Glutamatergic neuron (in vitro differentiated cells): ENCODE measurements around the gene TMPRSS6. TPM values are rescaled to one million over a fixed set of nuclear protein-coding genes. Genes with fewer than 3 reads are reported as not detected.

Experiments
- DNase-seq: peaks from one replicate; pipeline ENCODE4 v3.0.0; 2022
- H3K27ac Mint-ChIP-seq: one replicate; pipeline ENCODE4 v1.8.0; 2020; ENCODE audit warnings: mild to moderate bottlenecking, mixed read lengths, inconsistent platforms; ENCODE audit not compliant: unreplicated experiment
- H3K27me3 Mint-ChIP-seq: one replicate; pipeline ENCODE4 v1.8.0; 2020; ENCODE audit warnings: mild to moderate bottlenecking, moderate library complexity, mixed read lengths, inconsistent platforms; ENCODE audit not compliant: unreplicated experiment
- H3K36me3 Mint-ChIP-seq: one replicate; pipeline ENCODE4 v1.8.0; 2020; ENCODE audit warnings: mild to moderate bottlenecking, mixed read lengths, inconsistent platforms; ENCODE audit not compliant: unreplicated experiment
- H3K4me1 Mint-ChIP-seq: one replicate; pipeline ENCODE4 v1.8.0; 2020; ENCODE audit warnings: mild to moderate bottlenecking, low read depth, mixed read lengths, inconsistent platforms; ENCODE audit not compliant: unreplicated experiment
- H3K4me3 Mint-ChIP-seq: one replicate; pipeline ENCODE4 v1.8.0; 2020; ENCODE audit warnings: mild to moderate bottlenecking, mixed read lengths, inconsistent platforms; ENCODE audit not compliant: unreplicated experiment
- H3K9me3 Mint-ChIP-seq: one replicate; pipeline ENCODE4 v1.8.0; 2020; ENCODE audit warnings: mild to moderate bottlenecking, moderate library complexity, mixed read lengths, inconsistent platforms; ENCODE audit not compliant: unreplicated experiment
- CTCF ChIP-seq: fragments of 200-600 bp; sonication (generic); IDR thresholded peaks from one replicate; pipeline ENCODE4 v1.5.0; 2021; ENCODE audit not compliant: partially characterized antibody, unreplicated experiment
- total RNA-seq: library from RNA; stranded (reverse); fragmentation: NEBNext Ultra II Directional; extraction: Animal tissue kit (Norgen Biotek cat#: 25700); gene quantifications from one replicate; pipeline ENCODE4 v1.2.1, GENCODE V29; 2021; ENCODE audit not compliant: unreplicated experiment

The TMPRSS6 gene
- total RNA-seq, 1 donor from 2014 or later: 0.12 TPM

GRCh38 chr22:37019309-37020191 lies 90.0 kb downstream of the TMPRSS6 start, which contains the start of the genes MPST and TST:
Gene MPST, plus strand, starts transcription at chr22:37019742. Its CDS starts 95 bp downstream, at chr22:37019837.
Gene TST, minus strand, starts transcription at chr22:37019447. Its CDS starts 715 bp downstream, at chr22:37018732.
- Mint-ChIP-seq H3K27ac (peak within 1 kb of the TSS; percentile 94), H3K4me1 (peaks cover 9% of the 10 kb centered on the region), H3K27me3 (no peaks in the 10 kb centered on the region), H3K36me3 (no peaks in the 10 kb centered on the region), H3K9me3 (peaks cover 5% of the 10 kb centered on the region), H3K4me3 (peak within 1 kb of the TSS; percentile 92)
- DNase-seq: peak; percentile 78
- TF ChIP-seq CTCF: no peak

DNA sequence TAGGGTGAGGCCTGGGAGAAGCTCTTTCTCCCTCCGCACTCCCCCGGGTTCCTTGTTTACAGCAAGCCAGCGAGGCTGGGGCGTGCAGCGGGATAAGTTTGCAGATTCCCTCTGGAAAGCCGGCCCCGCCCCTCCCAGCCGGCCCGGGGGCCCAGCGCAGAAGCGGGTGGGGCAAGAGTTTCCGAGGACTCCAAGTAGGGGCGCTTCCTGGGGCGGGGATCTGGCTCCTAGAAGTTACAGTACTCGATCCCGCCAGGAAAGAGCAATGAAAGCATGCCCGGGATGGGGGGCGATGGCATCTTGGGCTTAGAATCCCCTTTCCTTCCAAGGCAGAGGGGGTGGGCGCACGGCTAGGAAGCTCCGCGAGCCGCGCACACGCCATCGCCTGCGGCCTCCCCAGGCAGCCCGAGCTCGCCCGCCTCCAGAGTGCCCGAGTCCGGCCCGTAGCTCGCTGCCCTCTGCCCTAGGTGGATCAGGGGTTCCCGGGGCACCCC lies 90.7 kb downstream of the TMPRSS6 start:
- DNase-seq: peak; percentile 49
- Mint-ChIP-seq H3K27me3 (peaks cover 2% of the 10 kb centered on the region), H3K27ac (peak overlapping the region; percentile 73), H3K4me3 (peak overlapping the region; percentile 91), H3K4me1 (peaks cover 9% of the 10 kb centered on the region), H3K36me3 (no peaks in the 10 kb centered on the region), H3K9me3 (peaks cover 5% of the 10 kb centered on the region)
- no peak for TF ChIP-seq CTCF

- peaks cover 6% of the 10 kb centered on the region for H3K9me3 Mint-ChIP-seq
- DNase-seq: no peak
- no peaks in the 10 kb centered on the region for H3K36me3 Mint-ChIP-seq
- peaks cover 2% of the 10 kb centered on the region for H3K27me3 Mint-ChIP-seq
- peak overlapping the region; percentile 91 for H3K4me3 Mint-ChIP-seq
- TF ChIP-seq CTCF: no peak
- H3K27ac Mint-ChIP-seq: peak overlapping the region; percentile 73
- peaks cover 9% of the 10 kb centered on the region for H3K4me1 Mint-ChIP-seq
These were observed 91.3 kb downstream of the TMPRSS6 start for GRCh38 chr22:37018086-37018814.

- Mint-ChIP-seq H3K36me3 (no peaks in the 10 kb centered on the region), H3K4me1 (peaks cover 9% of the 10 kb centered on the region), H3K9me3 (peaks cover 6% of the 10 kb centered on the region), H3K27me3 (peaks cover 2% of the 10 kb centered on the region), H3K27ac (no peak overlapping the region), H3K4me3 (no peak overlapping the region)
- no peak for TF ChIP-seq CTCF
- DNase-seq: no peak
These were observed 92.2 kb downstream of the TMPRSS6 start for GRCh38 chr22:37017356-37017755.
